ENCODE measurements around the gene TGFBR1.

TGFBR1 gene

DNA sequence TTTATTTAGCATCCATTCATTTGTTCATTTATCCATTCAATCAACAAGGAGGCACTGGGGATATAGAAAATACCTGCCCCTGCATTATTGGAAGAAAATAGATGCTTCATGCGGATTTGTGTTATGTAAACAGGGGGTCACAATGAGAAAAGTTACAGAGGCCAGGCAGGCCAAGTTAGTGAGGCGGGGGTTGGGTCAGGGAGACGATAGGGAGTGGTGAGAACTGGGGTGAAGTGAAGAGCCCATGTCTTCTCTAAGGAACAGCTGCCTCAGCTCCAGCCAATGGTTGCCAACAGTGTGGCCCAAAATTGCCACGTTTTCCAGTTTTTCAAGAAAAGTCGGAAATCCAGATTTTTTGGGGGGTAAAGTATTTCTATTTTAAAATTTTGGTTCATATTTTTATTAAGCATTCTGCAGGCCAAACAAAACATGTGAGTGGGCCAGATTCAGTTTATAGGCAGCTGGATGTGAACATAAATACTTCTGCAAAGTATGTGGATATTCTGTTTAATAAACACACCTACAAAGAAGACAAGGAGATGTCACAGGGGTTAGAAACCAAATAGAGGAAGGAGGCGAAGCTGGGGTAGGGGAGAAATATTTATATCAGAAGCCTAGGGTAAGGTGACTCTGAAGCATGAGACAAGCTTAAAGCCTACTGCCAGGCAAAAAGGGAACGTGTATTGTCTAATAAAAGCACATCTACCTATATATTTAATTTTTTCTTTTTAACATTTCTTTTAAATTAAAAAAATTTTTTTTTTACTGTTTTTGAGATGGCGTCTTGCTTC lies 72.9 kb downstream of the TGFBR1 start:
- Mint-ChIP-seq H3K9me3 (no peaks in the 10 kb centered on the region), H3K4me1 (peaks cover 80% of the 10 kb centered on the region), H3K4me3 (no peak overlapping the region), H3K27me3 (no peaks in the 10 kb centered on the region), H3K27ac (no peak overlapping the region)
- DNase-seq (no peak), ATAC-seq (no peak)

DNA sequence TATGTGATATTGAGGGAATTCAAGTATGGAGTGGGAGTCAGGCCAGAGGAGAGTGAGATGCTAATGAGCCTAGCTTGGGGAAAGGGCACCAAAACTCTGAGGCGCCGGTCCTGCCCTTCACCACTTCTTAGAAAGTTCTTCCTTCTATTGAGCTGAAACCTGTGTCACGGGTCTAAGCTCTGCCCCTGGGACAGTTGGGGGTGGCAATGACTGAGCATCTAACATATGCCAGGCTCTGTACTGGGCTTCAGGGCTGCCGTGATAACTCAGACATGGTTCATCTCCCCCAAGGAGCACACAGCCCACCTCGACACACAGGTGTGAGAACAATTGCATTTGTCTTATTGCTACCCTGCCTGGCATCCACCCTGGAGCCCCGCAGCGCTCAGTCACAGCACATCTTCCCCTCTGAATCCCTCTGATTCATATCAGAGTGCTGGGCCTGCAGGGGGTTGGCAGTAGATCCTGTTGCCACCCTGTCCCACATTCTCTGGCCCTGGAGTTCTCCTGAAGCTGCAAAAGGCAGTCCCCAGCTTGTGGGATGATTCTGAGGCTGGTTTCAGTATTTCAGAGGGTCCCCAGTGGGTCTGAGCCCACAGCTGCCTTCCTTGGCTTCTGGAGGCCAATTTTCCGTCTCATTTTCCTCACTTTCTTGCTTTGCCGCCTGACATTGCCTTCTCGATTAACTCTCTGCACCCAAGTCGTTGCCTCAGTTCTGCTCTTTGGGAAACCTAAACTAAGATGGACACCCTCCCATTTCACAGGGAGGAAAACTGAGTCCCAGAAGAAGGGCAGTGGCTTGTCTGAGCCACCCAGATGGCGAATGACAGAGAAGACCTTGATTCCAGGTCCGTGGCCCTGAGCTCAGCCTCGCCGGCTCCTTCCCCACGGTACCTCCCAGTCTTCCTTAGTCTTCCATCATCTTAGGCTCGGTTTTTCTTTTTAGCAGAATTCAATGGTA lies 74.3 kb downstream of the TGFBR1 start:
- H3K4me3 Mint-ChIP-seq, result peak overlapping the region in 1 of 2 donors; percentile 5
- peaks cover 80% of the 10 kb centered on the region for H3K4me1 Mint-ChIP-seq
- no peaks in the 10 kb centered on the region for H3K27me3 Mint-ChIP-seq
- ATAC-seq, result no peak
- no peak for DNase-seq
- no peaks in the 10 kb centered on the region for H3K9me3 Mint-ChIP-seq
- no peak overlapping the region for H3K27ac Mint-ChIP-seq

DNA sequence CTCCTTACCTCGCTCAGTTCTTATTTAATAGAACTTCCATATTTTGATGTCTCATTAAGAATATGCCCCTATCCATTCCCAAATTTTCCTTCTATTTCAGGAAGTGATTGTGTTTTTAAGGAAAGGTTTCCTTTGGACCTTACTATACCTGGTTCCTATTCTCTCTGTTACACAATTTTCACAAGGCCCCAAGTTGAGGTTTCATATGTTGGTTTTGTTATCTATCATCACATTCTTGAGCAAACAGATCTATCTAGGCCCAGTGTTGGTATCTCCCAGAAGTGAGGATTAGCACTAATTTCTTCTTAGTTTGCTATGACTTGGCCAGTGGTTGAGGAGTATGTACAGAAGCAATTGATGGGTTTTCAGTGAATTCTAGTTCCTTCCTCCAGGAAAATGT lies 75.3 kb downstream of the TGFBR1 start:
- no peaks in the 10 kb centered on the region for H3K9me3 Mint-ChIP-seq
- no peaks in the 10 kb centered on the region for H3K27me3 Mint-ChIP-seq
- H3K27ac Mint-ChIP-seq, result peak overlapping the region; percentile 57 to 79
- H3K4me3 Mint-ChIP-seq, result peak overlapping the region; percentile 74 to 79
- peak; percentile 77 for ATAC-seq
- DNase-seq, result no peak
- H3K4me1 Mint-ChIP-seq, result peaks cover 85% of the 10 kb centered on the region

DNA sequence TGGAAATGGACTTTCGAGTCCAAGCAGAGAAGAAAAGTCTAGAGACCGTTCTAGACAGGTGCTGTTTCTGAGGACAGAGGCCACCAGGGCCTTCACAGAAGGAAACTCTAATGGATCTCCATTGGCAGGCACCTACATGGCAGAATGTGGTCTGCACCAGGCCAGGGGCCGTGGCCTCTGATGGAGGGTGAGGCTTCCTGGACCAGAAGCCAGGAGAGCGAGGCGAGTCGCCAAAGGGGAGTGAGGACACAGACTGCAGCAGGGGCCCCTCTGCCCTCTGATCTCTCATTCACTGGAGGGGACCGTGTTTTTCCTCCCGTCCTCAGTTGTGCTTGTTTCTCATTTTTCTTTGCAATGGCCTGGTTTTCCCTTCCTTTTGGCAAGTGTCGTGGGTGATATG lies 75.7 kb downstream of the TGFBR1 start:
- peak in 1 of 2 donors; percentile 30 for DNase-seq
- Mint-ChIP-seq H3K4me1 (peaks cover 90% of the 10 kb centered on the region), H3K27me3 (no peaks in the 10 kb centered on the region), H3K9me3 (no peaks in the 10 kb centered on the region), H3K4me3 (peak overlapping the region; percentile 74 to 79), H3K27ac (peak overlapping the region; percentile 57 to 79)
- ATAC-seq, result peak; percentile 23

DNA sequence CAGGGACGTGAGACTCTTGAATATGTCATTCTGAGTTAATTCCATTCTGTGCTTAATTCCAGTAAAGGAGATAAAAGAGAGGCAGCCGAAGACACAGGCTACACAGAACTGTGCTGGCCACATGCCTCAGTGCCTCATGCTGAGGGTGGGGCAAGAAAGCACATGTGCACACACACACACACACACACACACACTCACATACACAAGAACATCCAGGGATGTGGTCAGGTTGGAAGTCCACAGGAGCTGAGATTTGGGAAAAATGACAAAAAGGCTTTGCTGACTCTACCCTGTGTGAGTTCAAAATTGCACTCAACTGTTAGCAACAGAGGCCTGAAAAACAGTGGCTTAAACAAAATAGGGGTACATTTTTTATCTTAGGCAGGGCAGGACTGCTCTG lies 76.3 kb downstream of the TGFBR1 start:
- ATAC-seq (no peak), DNase-seq (no peak)
- H3K4me1 Mint-ChIP-seq, result peaks cover 89% of the 10 kb centered on the region
- H3K9me3 Mint-ChIP-seq, result no peaks in the 10 kb centered on the region
- peak overlapping the region; percentile 74 to 79 for H3K4me3 Mint-ChIP-seq
- H3K27me3 Mint-ChIP-seq, result no peaks in the 10 kb centered on the region
- H3K27ac Mint-ChIP-seq, result peak overlapping the region; percentile 79 to 95

DNA sequence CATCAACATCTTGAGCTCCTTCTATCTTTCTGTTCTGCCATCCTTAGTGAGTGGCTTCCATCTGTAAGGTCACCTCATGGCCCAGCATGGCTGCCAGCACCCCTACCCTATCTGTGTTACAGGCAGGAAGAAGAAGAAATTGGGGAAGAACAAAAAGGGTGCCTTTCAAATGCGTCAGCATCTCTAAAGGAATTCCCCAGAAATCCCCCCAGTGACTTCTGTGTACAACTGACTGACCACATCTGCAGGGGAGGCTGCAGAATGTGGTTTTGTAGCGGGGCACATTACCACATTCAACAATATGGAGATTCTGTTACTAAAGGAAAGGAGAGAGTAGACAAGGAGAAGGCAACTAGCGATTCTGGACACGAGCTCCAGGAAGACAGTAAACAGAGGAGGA lies 76.7 kb downstream of the TGFBR1 start:
- H3K27me3 Mint-ChIP-seq, result no peaks in the 10 kb centered on the region
- H3K4me3 Mint-ChIP-seq, result peak overlapping the region; percentile 74 to 79
- H3K9me3 Mint-ChIP-seq, result no peaks in the 10 kb centered on the region
- H3K4me1 Mint-ChIP-seq, result peaks cover 86% of the 10 kb centered on the region
- DNase-seq (peak; percentile 55 to 73), ATAC-seq (peak; percentile 52)
- peak overlapping the region; percentile 79 to 95 for H3K27ac Mint-ChIP-seq

DNA sequence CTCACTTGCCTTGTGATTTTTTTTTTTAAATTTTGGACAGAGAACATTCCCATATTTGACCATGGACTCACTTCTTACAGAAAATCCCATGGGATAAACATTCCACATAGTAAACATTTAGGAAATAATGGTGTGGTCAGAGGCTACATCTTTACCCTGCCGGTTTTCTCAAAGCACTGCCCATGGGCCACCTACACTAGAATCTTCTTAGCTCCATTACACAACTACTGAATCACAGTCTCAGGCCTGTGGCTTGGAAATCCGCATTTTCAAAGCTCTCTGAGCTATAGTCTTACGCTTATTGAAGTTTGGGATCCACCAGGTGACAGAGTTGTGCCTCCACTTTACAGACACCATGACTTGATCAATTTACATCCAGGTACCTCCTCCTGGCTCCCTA lies 77.4 kb downstream of the TGFBR1 start:
- DNase-seq (no peak), ATAC-seq (no peak)
- Mint-ChIP-seq H3K9me3 (no peaks in the 10 kb centered on the region), H3K27ac (no peak overlapping the region), H3K4me1 (peaks cover 88% of the 10 kb centered on the region), H3K4me3 (peak overlapping the region; percentile 41 to 43), H3K27me3 (no peaks in the 10 kb centered on the region)

DNA sequence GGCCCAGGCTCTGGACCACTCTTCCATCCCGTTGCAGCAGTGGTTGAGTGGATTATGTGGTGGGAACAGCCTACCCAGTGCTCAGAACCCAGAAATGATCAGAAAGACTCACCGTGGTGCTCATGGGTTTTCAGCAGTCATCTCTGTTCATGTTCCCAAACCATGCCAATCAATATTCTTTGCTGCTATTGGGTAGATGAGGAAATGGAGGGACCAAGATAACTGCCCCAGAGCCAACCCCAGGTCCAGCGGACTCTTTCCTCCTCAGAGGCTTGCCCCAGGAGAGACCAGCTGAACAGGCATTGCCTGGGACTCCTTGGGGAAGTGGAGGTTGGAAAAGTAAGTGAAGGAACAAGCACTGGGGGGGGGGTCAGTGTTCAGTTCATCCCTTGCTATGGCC lies 78.7 kb downstream of the TGFBR1 start:
- DNase-seq, result no peak
- Mint-ChIP-seq H3K4me3 (peak overlapping the region in 1 of 2 donors; percentile 81), H3K9me3 (no peaks in the 10 kb centered on the region), H3K4me1 (peaks cover 81% of the 10 kb centered on the region), H3K27me3 (peaks cover 6% of the 10 kb centered on the region), H3K27ac (peak overlapping the region in 1 of 2 donors; percentile 97)
- no peak for ATAC-seq

DNA sequence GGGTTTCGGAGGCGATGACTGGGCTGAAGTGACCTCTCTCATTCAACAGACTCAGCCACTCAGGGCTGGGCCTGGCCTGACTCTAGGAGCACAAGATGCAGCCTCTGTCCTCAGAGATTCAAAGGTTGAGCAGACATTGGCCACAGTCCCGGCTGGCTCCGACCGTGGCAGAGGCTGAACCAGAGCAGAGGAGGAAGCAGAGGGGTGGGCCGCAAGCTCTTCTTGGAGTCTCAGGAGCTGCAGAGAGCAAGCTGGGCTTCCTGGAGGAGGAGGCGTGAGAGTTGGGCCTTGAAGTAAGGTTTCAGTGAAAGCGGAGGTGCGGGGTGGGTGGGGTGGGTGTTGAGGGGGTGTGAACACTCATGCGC lies 79.2 kb downstream of the TGFBR1 start:
- Mint-ChIP-seq H3K27ac (peak overlapping the region; percentile 55 to 97), H3K4me3 (peak overlapping the region; percentile 58 to 81), H3K27me3 (peaks cover 11% of the 10 kb centered on the region), H3K9me3 (no peaks in the 10 kb centered on the region), H3K4me1 (peaks cover 76% of the 10 kb centered on the region)
- DNase-seq (peak in 1 of 2 donors; percentile 25), ATAC-seq (peak; percentile 0)

DNA sequence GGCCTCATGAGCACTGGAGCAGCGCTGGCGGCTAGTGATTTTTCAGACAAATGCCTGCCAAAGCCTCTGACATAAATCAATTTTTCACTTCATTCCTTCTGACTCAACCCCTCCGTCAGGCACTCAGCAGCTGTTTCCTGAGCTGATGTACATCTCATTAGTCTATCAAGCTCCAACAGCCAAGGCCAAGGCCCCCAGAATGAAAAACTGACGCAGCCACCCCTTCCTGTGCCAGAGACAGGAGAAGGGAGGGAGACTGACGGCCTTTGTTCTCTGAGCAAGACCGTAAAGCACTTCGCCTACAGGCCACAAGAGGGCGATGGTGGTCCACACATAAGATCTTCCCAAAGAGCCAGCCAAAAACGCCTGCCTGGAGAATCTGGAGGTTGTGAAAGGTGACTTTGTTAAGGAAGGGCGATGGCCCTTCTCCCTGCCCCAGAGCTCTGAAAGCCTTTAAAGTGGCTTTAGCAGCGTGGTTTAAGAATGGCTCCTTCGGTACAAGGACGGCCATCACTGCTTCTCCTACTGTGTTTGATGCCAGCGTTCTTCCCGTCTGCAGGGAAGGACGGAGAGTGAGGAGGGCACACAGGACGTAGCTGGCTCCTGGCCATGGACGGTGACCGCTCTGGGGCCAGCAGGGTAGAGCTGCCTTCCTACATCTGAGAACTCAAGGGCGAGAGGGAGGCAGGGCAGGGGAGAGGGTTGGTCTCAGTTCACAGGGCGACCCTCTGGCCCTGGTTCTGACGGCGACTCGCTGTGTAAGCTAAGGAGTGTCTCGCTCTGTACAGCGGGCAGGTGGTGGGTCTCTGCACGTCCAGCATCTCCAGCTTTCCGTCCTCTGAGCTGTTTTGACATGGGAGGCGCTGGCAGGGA lies 79.8 kb downstream of the TGFBR1 start:
- peak; percentile 89 for ATAC-seq
- H3K27me3 Mint-ChIP-seq, result peaks cover 11% of the 10 kb centered on the region
- peak; percentile 84 to 91 for DNase-seq
- peak overlapping the region; percentile 55 to 90 for H3K27ac Mint-ChIP-seq
- peak overlapping the region; percentile 58 to 81 for H3K4me3 Mint-ChIP-seq
- peaks cover 70% of the 10 kb centered on the region for H3K4me1 Mint-ChIP-seq
- no peaks in the 10 kb centered on the region for H3K9me3 Mint-ChIP-seq

DNA sequence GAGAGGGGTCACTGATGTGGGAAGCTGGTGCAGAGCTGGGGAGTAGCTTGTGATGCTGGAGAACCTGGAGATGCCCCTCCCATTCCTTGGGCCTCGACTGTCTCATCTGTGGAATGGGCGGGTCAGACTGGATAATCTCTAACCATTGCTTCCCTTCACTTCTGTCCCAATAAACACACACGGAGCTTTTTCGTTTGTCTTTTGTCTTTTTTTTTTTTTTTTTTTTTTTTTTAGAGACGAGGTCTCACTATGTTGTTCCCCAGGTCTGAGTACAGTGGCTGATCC lies 80.4 kb downstream of the TGFBR1 start:
- peaks cover 64% of the 10 kb centered on the region for H3K4me1 Mint-ChIP-seq
- no peak overlapping the region for H3K27ac Mint-ChIP-seq
- H3K27me3 Mint-ChIP-seq, result peaks cover 11% of the 10 kb centered on the region
- ATAC-seq (no peak), DNase-seq (no peak)
- H3K4me3 Mint-ChIP-seq, result peak overlapping the region in 1 of 2 donors; percentile 81
- no peaks in the 10 kb centered on the region for H3K9me3 Mint-ChIP-seq

DNA sequence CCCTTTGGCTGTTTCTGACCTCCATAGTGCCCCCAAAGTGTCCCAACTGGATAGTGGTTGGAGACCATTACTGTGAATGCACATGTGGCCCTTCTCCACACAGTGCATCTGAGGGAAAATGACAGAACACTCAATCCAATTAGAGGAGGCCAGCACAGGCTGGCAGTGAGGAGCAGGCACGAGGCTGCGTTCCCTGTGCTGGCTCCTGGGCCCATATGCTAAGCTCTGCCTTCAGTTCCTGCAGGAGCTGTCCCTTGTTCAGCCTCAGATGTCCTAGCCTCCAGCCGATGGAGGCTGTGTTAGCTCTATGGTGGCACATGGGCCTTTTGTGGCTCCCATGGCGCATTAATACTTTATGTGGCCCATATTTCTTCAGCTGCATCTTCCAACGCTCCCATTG lies 81.0 kb downstream of the TGFBR1 start:
- peaks cover 17% of the 10 kb centered on the region for H3K27me3 Mint-ChIP-seq
- no peak overlapping the region for H3K4me3 Mint-ChIP-seq
- H3K4me1 Mint-ChIP-seq, result peaks cover 57% of the 10 kb centered on the region
- no peaks in the 10 kb centered on the region for H3K9me3 Mint-ChIP-seq
- DNase-seq, result no peak
- no peak for ATAC-seq
- no peak overlapping the region for H3K27ac Mint-ChIP-seq

DNA sequence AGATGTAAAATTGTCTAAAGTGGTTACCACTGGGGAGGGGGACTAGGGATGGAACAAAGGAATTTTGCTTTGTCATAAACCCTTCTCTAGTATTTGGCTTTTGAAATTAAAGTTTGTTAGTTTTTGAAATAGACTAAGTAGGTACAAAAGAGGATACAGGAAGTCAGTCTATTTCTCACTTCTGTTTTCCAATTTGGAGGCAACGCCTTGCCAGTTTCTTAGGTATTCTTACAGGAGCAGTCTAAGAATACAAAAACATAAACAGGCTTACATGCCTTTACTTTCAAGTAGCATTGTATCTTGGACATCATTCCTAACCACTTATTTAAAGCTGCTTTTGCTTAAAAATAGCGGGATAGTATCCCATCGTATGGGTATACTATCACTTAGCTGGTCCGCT lies 82.4 kb downstream of the TGFBR1 start:
- DNase-seq (no peak), ATAC-seq (no peak)
- H3K4me3 Mint-ChIP-seq, result no peak overlapping the region
- no peak overlapping the region for H3K27ac Mint-ChIP-seq
- peaks cover 23% of the 10 kb centered on the region for H3K27me3 Mint-ChIP-seq
- H3K4me1 Mint-ChIP-seq, result peaks cover 44% of the 10 kb centered on the region
- no peaks in the 10 kb centered on the region for H3K9me3 Mint-ChIP-seq

DNA sequence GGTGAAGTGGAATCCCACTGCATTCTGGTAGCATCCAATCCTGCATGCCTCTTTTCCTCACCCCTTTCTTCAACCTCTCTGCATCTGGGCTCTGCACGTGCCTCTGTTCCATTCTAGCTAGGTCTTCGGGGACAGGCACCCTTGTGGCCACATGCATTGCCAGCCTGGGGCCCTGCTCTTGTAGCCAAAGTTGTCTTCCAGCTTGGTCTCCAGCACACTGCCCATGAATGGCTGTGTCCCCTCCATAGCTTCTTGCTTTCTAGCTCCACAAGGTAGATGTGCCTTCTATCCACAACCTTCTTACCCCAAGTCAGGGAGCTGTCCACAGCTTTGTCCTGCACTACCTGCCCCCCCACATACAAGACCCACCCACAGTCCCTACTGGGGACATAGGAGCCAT lies 84.3 kb downstream of the TGFBR1 start:
- no peaks in the 10 kb centered on the region for H3K9me3 Mint-ChIP-seq
- ATAC-seq, result no peak
- peaks cover 23% of the 10 kb centered on the region for H3K27me3 Mint-ChIP-seq
- H3K27ac Mint-ChIP-seq, result no peak overlapping the region
- H3K4me1 Mint-ChIP-seq, result peaks cover 36% of the 10 kb centered on the region
- no peak for DNase-seq
- no peak overlapping the region for H3K4me3 Mint-ChIP-seq

DNA sequence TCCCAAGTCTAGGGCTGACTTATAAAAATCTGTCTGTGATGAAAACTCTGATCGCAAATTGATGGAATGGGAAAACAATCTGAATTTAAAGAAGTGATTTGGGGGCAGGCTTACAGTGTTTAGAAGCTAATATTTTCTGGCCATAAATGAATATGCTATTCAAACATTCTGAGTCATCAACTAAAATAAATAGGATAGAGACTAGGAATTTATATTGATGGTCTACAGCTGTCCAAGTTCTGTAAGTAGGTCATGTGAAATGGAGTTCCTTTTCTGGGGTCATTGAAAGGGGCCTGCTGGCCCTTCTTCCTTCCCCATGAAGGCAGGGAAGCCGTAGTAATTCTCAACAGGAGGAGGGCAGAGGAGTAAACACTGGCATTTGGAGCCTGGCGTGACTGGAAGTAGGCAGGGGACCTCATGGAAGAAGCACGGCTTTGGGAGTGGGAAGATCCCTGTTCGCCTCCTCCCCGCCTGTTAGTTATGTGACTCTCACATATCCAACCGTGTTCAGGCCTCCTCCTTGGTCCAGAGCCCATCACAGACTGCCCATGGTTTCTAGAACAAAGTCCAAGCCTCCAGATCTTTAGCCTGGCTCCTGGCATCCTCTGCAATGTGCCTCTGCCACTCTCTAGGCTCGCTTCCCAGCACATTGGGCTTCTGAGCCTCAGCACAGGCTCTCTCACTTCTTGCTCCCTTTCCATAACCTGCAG lies 85.1 kb downstream of the TGFBR1 start:
- Mint-ChIP-seq H3K9me3 (no peaks in the 10 kb centered on the region), H3K4me3 (no peak overlapping the region), H3K27ac (peak overlapping the region in 1 of 2 donors; percentile 66), H3K4me1 (peaks cover 27% of the 10 kb centered on the region), H3K27me3 (peaks cover 23% of the 10 kb centered on the region)
- DNase-seq (no peak), ATAC-seq (no peak)
